Stimulated activated CD4-positive, alpha-beta T cell treated with anti-CD3 and anti-CD28 coated beads, Interleukin-12 subunit alpha, Interleukin-12 subunit beta, amount 100 ng/mL, for 4 hours (primary cell): ENCODE results near the gene ADAM22.
"Not testable (repeated sequence)": the region's sequence is repeated elsewhere in the genome, so short reads cannot be mapped to it uniquely, and the experiment has no call there.

ENCODE experiments used
- DNase-seq: peaks from one replicate; pipeline ENCODE4 v3.0.0-alpha.2; 2020

ADAM22 gene

GRCh38 chr7:87933953-87934698 lies at the start of gene ADAM22:
Gene ADAM22 (plus strand): TSS chr7:87934251. CDS start chr7:87934466, 215 bp downstream.
- peak; percentile 65 for DNase-seq

- no peak for DNase-seq
These were observed 49.0 kb upstream of the ADAM22 start for GRCh38 chr7:87885018-87885417.

DNA sequence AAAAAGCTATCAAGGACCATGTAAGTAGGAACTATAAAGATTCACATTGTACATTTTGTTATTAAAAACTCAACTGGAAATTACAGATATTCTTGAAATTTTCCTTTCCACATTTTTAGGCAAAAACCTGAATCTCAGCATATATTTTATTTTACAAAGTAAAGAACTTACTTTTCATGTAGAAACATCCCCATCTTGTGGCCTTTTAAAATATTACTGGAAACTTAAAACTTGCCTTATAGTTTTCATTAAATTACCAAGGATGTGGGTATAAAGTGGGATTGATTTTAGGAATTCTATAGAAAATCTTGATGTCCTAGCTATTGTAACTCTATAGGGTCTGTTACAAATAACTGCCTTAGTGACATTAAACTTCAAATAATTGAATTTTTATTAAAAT lies 47.2 kb upstream of the ADAM22 start:
- DNase-seq = no peak

- no peak for DNase-seq
These were observed 38.7 kb upstream of the ADAM22 start for GRCh38 chr7:87895363-87895762.

DNA sequence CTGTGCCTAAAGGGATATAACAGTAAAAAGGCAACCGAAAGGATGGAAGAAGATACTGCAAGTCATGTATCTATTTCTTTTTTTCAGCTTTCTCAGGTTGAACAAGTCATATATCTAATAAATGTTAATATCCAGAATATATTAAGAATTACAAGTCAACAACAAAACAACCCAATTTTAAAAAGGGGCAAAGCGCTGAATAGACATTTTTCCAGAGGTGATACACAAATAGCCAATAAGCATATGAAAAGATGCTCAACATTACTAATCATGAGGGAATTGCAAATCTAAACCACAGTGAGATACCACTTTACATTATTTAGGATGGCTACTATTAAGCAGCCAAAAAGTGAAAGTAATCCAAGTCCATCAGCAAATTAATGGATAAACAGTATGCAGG lies 34.8 kb upstream of the ADAM22 start:
- DNase-seq = no peak

DNA sequence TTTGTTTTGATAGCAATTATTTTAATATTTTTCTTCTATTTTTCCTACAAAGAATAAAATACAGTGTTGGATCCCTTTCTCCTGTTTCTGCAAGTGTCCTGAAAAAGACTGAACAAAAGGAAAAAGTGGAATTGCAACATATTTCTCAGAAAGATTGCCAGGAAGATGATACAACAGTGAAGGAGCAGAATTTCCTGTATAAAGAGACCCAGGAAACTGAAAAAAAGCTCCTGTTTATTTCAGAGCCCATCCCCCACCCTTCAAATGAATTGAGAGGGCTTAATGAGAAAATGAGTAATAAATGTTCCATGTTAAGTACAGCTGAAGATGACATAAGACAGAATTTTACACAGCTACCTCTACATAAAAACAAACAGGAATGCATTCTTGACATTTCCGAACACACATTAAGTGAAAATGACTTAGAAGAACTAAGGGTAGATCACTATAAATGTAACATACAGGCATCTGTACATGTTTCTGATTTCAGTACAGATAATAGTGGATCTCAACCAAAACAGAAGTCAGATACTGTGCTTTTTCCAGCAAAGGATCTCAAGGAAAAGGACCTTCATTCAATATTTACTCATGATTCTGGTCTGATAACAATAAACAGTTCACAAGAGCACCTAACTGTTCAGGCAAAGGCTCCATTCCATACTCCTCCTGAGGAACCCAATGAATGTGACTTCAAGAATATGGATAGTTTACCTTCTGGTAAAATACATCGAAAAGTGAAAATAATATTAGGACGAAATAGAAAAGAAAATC lies 26.7 kb upstream of the ADAM22 start:
- DNase-seq = not testable (repeated sequence)

DNA sequence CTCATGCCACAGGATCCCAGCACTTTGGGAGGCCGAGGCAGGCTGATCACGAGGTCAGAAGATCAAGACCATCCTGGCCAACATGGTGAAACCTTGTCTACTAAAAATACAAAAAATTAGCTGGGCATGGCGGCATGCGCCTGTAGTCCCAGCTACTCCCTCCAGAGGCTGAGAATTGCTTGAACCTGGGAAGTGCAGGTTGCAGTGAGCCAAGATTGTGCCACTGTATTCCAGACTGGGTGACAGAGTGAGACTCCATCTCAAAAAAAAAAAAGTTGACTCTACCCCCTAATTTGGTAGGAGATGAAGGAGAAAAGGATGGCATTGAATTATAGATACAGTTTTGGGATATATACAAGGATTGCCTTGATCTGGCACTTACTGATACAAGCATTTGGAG lies 25.2 kb upstream of the ADAM22 start:
- DNase-seq = not testable (repeated sequence)

- DNase-seq = no peak
These were observed 21.9 kb upstream of the ADAM22 start for GRCh38 chr7:87912121-87912520.

DNA sequence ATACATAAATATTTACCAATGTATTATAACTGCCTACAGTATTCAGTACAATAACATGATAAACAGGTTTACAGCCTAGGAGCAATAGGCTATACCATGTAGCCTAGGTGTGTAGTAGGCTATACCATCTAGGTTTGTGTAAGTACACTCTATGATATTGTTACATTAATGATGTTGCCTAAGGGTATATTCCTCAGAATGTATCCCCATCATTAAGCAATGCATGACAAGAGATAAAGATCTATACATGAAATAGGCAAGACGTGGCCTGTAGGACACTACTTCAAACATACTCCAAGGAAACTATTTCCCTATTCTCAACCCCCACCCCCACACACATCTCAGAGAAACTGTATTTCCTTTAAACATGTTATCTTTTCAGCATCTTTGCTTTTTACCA lies 15.3 kb upstream of the ADAM22 start:
- DNase-seq = no peak

GRCh38 chr7:87919875-87920274 lies 14.2 kb upstream of the ADAM22 start:
- no peak for DNase-seq

DNA sequence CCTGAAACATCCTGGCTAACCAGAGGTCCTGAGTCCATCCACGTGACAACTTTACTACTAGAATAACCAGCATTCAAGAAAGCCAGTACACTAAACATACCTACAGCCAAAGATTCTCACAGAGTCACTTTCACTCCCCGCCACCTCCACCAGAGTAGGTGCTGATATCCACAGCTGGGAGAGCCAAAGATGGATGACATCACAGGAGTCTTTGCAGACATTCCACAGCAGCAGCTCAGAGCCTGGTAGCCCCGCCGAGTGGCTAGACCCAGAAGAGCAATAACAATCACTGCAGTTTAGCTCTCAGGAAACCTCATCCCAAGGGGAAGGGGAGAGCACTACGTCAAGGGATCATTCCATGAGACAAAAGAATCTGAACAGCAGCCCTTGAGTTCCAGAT lies 13.5 kb upstream of the ADAM22 start:
- DNase-seq = no peak

DNA sequence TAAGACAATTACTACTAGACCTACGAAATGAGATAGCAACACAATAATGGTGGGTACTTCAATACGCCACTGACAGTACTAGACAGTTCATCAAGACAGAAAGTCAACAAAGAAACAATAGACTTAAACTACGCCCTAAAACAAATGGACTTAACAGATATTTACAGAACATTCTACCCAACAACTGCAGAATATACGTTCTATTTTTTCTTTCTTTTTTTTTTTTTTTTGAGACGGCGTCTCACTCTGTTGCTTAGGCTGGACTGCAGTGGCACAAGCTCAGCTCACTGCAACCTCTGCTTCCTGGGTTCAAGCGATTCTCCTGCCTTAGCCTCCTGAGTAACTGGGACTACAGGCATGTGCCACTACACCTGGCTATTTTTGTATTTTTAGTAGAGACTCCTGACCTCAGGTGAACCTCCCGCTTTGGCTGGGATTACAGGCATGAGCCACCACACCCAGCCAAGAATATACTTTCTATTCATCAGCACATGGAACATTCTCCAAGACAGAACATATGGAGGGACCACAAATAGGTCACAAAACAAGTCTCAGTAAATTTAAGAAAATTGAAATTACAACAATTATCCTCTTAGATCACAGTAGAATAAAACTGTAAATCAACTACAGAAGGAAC lies 11.2 kb upstream of the ADAM22 start:
- not testable (repeated sequence) for DNase-seq

GRCh38 chr7:87926581-87927461 lies 7.2 kb upstream of the ADAM22 start:
- DNase-seq = no peak

- no peak for DNase-seq
These were observed 472 bp upstream of the ADAM22 start for GRCh38 chr7:87933605-87933952.

DNA sequence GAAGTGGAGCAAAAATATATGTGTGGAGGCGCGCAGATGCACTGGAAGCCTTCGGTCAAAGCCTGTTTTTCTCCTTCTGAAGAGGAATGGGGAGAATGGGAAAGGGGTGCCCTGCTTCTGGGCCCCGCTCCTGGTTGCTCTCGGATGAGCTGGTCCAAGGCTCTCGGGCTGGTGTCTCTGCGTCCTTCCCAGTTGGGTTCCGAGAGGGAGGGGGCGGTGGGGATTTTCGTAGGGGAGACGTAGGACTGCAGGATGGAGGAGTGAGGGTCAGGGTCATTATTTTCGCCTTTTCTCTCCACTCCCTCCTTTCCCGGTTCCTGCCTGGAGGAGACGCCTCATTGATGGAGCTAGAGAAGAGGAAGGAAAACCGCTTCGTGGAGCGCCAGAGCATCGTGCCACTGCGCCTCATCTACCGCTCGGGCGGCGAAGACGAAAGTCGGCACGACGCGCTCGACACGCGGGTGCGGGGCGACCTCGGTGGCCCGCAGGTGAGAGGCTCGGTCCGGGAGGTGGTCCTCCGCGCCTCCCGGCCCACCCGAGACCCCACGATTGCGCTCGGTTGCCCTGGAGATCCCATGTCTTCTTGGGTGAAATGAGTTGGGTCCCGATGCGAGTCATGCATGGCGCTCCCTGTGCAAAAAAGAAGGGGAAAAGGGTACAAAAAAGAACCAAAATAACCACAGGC lies 790 bp downstream of the ADAM22 start:
- DNase-seq = no peak

GRCh38 chr7:87935384-87935706 lies 1.3 kb downstream of the ADAM22 start:
- no peak for DNase-seq

DNA sequence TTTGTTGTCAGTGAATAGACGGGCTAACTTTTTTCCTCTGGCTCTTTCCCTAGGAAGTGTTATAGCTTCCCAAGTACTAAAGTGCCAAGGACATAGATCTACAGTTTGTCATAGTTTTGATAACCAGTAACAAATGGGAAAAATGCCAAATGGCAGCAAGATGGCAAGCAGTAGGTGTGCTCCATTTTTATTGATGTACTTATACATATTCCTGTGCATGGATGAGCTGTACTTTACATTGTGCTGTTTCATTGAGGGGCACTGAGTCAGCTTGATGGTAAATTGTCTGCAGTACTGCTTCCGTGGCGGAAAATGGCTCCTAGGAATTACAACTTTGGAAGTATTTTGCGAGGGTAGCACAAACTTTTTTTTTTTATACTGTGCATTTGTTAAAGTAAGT lies 7.1 kb downstream of the ADAM22 start:
- DNase-seq = no peak

- no peak for DNase-seq
These were observed 10.5 kb downstream of the ADAM22 start for GRCh38 chr7:87944547-87944946.

DNA sequence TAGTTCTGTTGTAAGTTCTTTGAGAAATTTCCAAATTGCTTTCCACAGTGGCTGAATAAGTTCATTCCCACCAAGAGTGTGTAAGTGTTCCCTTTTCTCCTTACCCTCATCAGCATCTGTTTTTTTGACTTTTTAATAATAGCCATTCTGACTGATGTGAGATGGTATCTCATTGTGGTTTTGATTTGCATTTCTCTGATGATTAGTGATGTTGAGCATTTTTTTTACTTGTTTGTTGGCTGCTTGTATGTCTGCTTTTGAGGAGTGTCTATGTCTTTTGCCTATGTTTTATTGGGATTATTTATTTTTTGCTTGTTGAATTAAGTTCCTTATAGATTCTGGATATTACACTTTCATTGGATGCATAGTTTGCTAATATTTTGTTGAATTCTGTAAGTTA lies 11.9 kb downstream of the ADAM22 start:
- not testable (repeated sequence) for DNase-seq

DNA sequence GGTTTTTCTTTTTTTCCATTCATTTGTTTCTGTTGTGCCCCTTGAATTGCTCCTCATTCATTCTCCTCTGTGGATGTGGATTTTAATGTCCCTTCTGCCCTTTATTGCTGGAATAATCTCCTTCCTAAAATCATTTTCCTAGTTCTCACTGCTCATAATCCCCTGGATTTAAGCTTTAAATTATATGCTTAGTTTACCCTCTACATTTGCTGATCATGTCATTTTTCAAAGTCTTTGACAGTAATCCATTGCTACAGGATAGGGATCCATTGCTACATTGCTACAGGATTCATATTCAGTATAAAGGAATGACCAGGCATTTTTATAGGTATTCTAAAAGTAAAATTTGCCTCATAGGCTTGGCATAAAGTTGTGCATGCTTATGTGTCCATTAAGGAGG lies 14.3 kb downstream of the ADAM22 start:
- no peak for DNase-seq

DNA sequence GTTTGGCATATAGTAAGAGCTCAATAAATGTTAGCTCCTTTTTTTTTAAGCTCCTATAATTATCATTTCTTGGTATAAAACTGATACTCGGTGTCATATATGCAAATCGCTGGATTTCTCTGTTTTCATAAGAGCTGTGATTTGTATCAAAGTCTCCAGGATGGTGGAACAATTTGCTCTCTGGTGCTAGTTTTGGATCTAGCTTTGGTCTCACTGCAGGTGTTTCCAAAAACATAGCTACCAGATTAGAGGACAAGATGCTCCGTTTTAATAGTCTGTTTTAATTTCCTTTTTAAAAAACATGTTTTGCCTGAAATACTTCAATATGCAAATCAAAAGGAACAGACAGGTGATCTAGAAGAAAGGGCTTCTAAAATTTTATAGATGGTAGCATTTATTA lies 25.3 kb downstream of the ADAM22 start:
- DNase-seq = no peak

GRCh38 chr7:87960239-87960638 lies 26.2 kb downstream of the ADAM22 start:
- no peak for DNase-seq

DNA sequence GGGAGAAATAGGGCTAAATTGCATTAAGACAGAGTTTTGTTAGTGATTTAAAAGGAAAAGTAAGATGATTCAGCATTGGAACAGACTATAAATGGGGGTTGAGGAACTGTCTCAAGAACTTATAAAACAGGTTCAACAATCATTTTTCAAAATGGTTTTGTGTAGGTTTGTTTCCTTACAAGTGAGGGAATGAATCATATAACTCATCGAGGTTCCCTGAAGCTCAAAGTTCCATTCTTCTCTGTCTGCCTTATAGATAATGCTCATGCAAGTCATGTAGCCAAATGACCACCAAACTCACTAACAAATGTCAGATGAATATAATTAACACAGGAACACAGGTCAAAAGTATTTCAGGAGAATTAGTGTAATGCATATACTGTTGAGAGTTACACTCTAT lies 27.7 kb downstream of the ADAM22 start:
- no peak for DNase-seq
